Gastrocnemius medialis (tissue), 4 donors: ENCODE data around the gene SERINC5. TPM values are rescaled to one million over a fixed set of nuclear protein-coding genes. Genes with fewer than 3 reads are reported as not detected.

Experiments
- ATAC-seq, 2 donors: fragments of 150-250 bp; one replicate each; pipeline ENCODE4 v1.9.1; 2016
- DNase-seq, 2 donors: peaks; one replicate each; pipeline ENCODE4 v3.0.0-alpha.2; 2019
- H3K27ac ChIP-seq, 4 donors: fragments of 200-600 bp; sonication (generic); 1 replicate in 1 of 4; 2 replicates in 3 of 4; pipeline ENCODE4 v1.5.1; 2016 to 2018; ENCODE audit warnings: mild to moderate bottlenecking in 2 of 4, moderate library complexity in 1 of 4
- H3K27me3 ChIP-seq, 3 donors: fragments of 200-600 bp; sonication (generic) in 2 of 3; 1 replicate in 1 of 3; 2 replicates in 2 of 3; pipeline versions ENCODE4 v1.5.1 to v1.6.0; 2016 to 2019; ENCODE audit warnings: mild to moderate bottlenecking in 1 of 3, moderate library complexity in 1 of 3
- H3K36me3 ChIP-seq, 2 donors: fragments of 200-600 bp; sonication (generic) in 1 of 2; one replicate each; pipeline ENCODE4 v1.5.1; 2017 to 2018
- H3K4me1 ChIP-seq, 2 donors: fragments of 200-600 bp; sonication (generic) in 1 of 2; one replicate each; pipeline ENCODE4 v1.5.1; 2016 to 2017; ENCODE audit warnings: mild to moderate bottlenecking in 2 of 2
- H3K4me3 ChIP-seq, 4 donors: fragments of 200-600 bp; sonication (generic) in 3 of 4; 1 replicate in 1 of 4; 2 replicates in 3 of 4; pipeline ENCODE4 v1.5.1; 2016 to 2019; ENCODE audit warnings: mild to moderate bottlenecking in 2 of 4
- H3K9me3 ChIP-seq, 3 donors: fragments of 200-600 bp; sonication (generic) in 2 of 3; 1 replicate in 1 of 3; 2 replicates in 2 of 3; pipeline ENCODE4 v1.5.1; 2016 to 2019
- POLR2A ChIP-seq, 2 donors: fragments of 450-650 bp; IDR thresholded peaks; one replicate each; pipeline ENCODE4 v1.6.1; 2017; ENCODE audit warnings: antibody characterized with exemption in 2 of 2, mild to moderate bottlenecking in 2 of 2, moderate library complexity in 2 of 2
- in situ Hi-C, 4 donors: fragments of 200-750 bp; cut with MboI; loops; one replicate each; pipeline versions ENCODE4 v1.15.0 to v1.8.0; 2017; ENCODE audit warnings: low sequenced_read_pairs in 4 of 4
- intact Hi-C: fragments of 100-400 bp; cut with DNase I; formaldehyde crosslinking; loops from one replicate; pipeline ENCODE4 v1.15.1; 2023; ENCODE audit warnings: low total_unique reads
- total RNA-seq, 4 donors: library from RNA; depleted of rRNA; stranded (reverse); fragments of >200 nt; gene quantifications; one replicate each; pipeline versions ENCODE4 v1.1.0 to v1.2.3, GENCODE V29; 2016
- TF ChIP-seq, protein P1 (sequence below), 5 experiments: fragments of 450-650 bp in 3 of 5; fragments of 200-600 bp in 2 of 5; sonication (generic) in 2 of 5; IDR thresholded peaks in 4 of 5; conservative IDR thresholded peaks in 1 of 5; 1 replicate in 4 of 5; 2 replicates in 1 of 5; pipeline ENCODE4 v1.5.1; 2016 to 2019; ENCODE audit warnings: antibody characterized with exemption in 5 of 5, mild to moderate bottlenecking in 3 of 5, moderate library complexity in 3 of 5

The SERINC5 gene
- total RNA-seq, 4 donors from 2014 or later, result 1.4 to 5.3 (median 3.0) TPM

DNA sequence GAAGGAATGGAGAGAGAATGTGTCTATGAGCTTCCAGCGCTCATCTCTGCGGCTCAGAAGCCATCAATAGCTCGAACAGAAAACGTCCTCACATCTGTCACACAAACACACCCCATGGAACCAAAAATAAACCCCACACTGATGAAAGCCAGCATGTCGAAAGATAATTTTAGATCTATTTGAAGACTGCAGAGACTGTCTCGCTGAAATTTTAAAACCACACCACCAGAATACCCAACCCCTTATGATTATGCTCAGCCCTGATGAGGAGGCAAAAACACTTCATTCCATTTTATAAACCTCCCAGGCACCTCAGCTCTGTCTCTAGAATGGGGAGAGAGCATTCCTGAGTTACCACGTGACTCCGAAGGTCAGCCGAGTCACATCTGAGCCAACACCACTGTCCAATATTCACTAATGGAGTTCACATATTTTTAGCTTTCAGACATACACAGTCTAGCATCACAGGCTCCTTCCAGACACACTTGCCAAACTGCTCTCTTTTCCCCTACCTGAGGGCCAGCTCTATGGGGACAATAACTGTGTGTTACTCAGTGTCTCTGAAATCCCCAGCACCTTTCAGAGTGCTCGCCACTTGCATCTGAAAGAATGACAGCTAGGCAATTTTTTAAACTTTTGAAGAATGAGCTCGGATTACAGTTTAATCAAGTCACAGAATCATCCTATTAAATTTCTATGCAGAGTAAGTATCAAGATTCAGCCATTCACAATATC is 63.2 kb downstream of the SERINC5 start:
- no peaks in the 10 kb centered on the region for H3K9me3 ChIP-seq
- intact Hi-C loops, result loop anchor here (1.0 to 2.0 kb wide), 2 partner anchors 25 to 64 kb away; partner anchors contain the start of gene SERINC5
- H3K27me3 ChIP-seq, result no peaks in the 10 kb centered on the region
- no peaks in the 10 kb centered on the region for H3K36me3 ChIP-seq
- H3K27ac ChIP-seq, result peak overlapping the region; percentile 59 to 85 (median 77)
- in situ Hi-C loops, result no loop called here
- peak overlapping the region; percentile 26 to 30 (median 28) for H3K4me3 ChIP-seq
- H3K4me1 ChIP-seq, result peaks cover 44 to 50% of the 10 kb centered on the region in 2 donors
- TF ChIP-seq POLR2A (IDR thresholded peaks at IDR 0.05), result no peak
- TF ChIP-seq, protein P1, sequence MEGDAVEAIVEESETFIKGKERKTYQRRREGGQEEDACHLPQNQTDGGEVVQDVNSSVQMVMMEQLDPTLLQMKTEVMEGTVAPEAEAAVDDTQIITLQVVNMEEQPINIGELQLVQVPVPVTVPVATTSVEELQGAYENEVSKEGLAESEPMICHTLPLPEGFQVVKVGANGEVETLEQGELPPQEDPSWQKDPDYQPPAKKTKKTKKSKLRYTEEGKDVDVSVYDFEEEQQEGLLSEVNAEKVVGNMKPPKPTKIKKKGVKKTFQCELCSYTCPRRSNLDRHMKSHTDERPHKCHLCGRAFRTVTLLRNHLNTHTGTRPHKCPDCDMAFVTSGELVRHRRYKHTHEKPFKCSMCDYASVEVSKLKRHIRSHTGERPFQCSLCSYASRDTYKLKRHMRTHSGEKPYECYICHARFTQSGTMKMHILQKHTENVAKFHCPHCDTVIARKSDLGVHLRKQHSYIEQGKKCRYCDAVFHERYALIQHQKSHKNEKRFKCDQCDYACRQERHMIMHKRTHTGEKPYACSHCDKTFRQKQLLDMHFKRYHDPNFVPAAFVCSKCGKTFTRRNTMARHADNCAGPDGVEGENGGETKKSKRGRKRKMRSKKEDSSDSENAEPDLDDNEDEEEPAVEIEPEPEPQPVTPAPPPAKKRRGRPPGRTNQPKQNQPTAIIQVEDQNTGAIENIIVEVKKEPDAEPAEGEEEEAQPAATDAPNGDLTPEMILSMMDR (IDR thresholded peaks at IDR 0.05 in 4 of 5, conservative IDR thresholded peaks at IDR 0.05 in 1 of 5), result no peak
- ATAC-seq, result peak; percentile 80 to 82
- DNase-seq, result peak in 1 of 2 donors; percentile 18

- in situ Hi-C loops (no loop called here), intact Hi-C loops (loop anchor here (2.0 kb wide), 1 partner anchor 65 kb away; the partner anchor contains the start of gene SERINC5)
- DNase-seq, result peak in 1 of 2 donors; percentile 42
- Histone ChIP-seq H3K4me1 (peaks cover 44 to 50% of the 10 kb centered on the region in 2 donors), H3K27me3 (no peaks in the 10 kb centered on the region), H3K36me3 (no peaks in the 10 kb centered on the region), H3K4me3 (peak overlapping the region in 3 of 4 donors; percentile 26 to 30 (median 30)), H3K27ac (peak overlapping the region; percentile 59 to 85 (median 77)), H3K9me3 (no peaks in the 10 kb centered on the region)
- TF ChIP-seq, protein P1 (IDR thresholded peaks at IDR 0.05 in 4 of 5, conservative IDR thresholded peaks at IDR 0.05 in 1 of 5), result no peak
- no peak for TF ChIP-seq POLR2A (IDR thresholded peaks at IDR 0.05)
- ATAC-seq, result peak; percentile 50 to 63
Measured at GRCh38 chr5:80191991-80192398, 63.9 kb downstream of the SERINC5 start.

DNA sequence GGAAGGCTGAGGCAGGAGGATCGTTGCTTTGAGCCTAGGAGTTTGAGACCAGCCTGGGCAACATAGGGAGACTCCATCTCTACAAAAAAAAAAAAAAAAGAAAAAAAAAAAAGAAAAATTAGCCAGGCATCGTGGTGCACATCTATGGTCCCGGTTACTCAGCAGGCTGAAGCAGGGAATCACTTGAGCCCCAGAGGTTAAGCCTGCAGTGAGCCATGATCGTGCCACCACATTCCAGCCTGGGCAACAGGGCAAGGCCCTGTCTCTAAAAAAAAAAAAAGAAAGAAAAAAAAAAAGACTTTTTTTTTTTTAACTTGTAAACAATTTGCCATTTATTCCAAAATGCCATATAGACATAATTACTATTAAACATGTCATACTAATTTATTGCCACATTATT is 64.5 kb downstream of the SERINC5 start:
- Histone ChIP-seq H3K9me3 (no peaks in the 10 kb centered on the region), H3K4me3 (no peak overlapping the region), H3K27me3 (no peaks in the 10 kb centered on the region), H3K36me3 (no peaks in the 10 kb centered on the region), H3K4me1 (peaks cover 44 to 54% of the 10 kb centered on the region in 2 donors), H3K27ac (peak overlapping the region; percentile 59 to 85 (median 77))
- DNase-seq, result no peak
- no peak for TF ChIP-seq POLR2A (IDR thresholded peaks at IDR 0.05)
- TF ChIP-seq, protein P1 (IDR thresholded peaks at IDR 0.05 in 4 of 5, conservative IDR thresholded peaks at IDR 0.05 in 1 of 5), result no peak
- in situ Hi-C loops (no loop called here), intact Hi-C loops (no loop called here)
- ATAC-seq, result no peak

DNA sequence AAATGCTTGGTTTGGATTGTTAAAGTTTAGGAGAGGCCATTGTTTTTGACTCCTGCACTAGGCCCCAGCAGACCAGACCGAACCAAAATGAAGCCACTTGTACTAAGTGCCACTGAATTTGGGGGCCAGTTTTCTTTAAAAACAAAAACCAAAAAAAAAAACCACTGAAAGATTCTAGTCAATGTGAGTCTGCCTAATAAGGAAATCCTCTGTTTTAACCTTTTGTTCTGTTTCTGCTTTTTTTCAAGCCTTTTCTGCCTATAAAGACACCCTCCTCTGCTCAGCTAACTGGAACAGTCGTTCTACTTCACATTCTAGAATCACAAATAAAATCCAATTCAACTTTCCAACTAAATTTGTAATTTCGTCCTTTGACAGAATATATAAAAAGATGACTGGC is 64.9 kb downstream of the SERINC5 start:
- ATAC-seq (no peak), DNase-seq (no peak)
- TF ChIP-seq POLR2A (IDR thresholded peaks at IDR 0.05), result no peak
- TF ChIP-seq, protein P1 (IDR thresholded peaks at IDR 0.05 in 4 of 5, conservative IDR thresholded peaks at IDR 0.05 in 1 of 5), result no peak
- Histone ChIP-seq H3K36me3 (no peaks in the 10 kb centered on the region), H3K4me1 (peaks cover 42 to 53% of the 10 kb centered on the region in 2 donors), H3K9me3 (no peaks in the 10 kb centered on the region), H3K27me3 (no peaks in the 10 kb centered on the region), H3K4me3 (no peak overlapping the region), H3K27ac (peak overlapping the region in 1 of 4 donors; percentile 81)
- intact Hi-C loops (no loop called here), in situ Hi-C loops (no loop called here)
